Neural cell (in vitro differentiated cells): ENCODE data around the gene KRAS. TPM values are rescaled to one million over a fixed set of nuclear protein-coding genes. Genes with fewer than 3 reads are reported as not detected.

Experiments
- H2AFZ ChIP-seq: fragments of 200-600, 300-800 bp; sonication (generic), shearing (Covaris generic); 2 replicates; pipeline ENCODE4 v1.6.0; 2014; ENCODE audit warnings: low read depth, mild to moderate bottlenecking, antibody characterized with exemption, low read length, moderate library complexity
- H3F3A ChIP-seq: fragments of 200-600 bp; shearing (Covaris generic); 2 replicates; pipeline ENCODE4 v1.6.1; 2016; ENCODE audit warnings: mild to moderate bottlenecking, moderate library complexity, mixed read lengths, antibody characterized with exemption, low read length; ENCODE audit not compliant: insufficient read depth, poor library complexity, severe bottlenecking
- H3K27ac ChIP-seq: fragments of 200-600, 300-800 bp; sonication (generic), shearing (Covaris generic); 2 replicates; pipeline ENCODE4 v1.5.1; 2014; ENCODE audit warnings: mild to moderate bottlenecking, low read length, moderate library complexity
- H3K27me3 ChIP-seq: fragments of 300-800, 200-600 bp; sonication (generic), shearing (Covaris generic); 2 replicates; pipeline ENCODE4 v1.6.0; 2014; ENCODE audit warnings: mild to moderate bottlenecking, low read depth, low read length, moderate library complexity; ENCODE audit not compliant: insufficient read depth
- H3K36me3 ChIP-seq: fragments of 300-800, 200-600 bp; sonication (generic), shearing (Covaris generic); 2 replicates; pipeline ENCODE4 v1.5.1; 2014; ENCODE audit warnings: mild to moderate bottlenecking, antibody characterized with exemption, low read length, moderate library complexity; ENCODE audit not compliant: insufficient read depth
- H3K4me2 ChIP-seq: fragments of 300-800, 200-600 bp; sonication (generic), shearing (Covaris generic); 2 replicates; pipeline ENCODE4 v1.6.0; 2014; ENCODE audit warnings: mild to moderate bottlenecking, low read length
- H3K4me3 ChIP-seq: fragments of 300-800, 200-600 bp; sonication (generic), shearing (Covaris generic); 2 replicates; pipeline ENCODE4 v1.5.1; 2014; ENCODE audit warnings: mild to moderate bottlenecking, low read length, moderate library complexity
- H3K79me2 ChIP-seq: fragments of 200-600 bp; shearing (Covaris generic); replicated peaks from 2 replicates; pipeline ENCODE4 v1.6.0; 2014; ENCODE audit warnings: mild to moderate bottlenecking, low read length, moderate library complexity; ENCODE audit not compliant: insufficient read depth
- H3K9ac ChIP-seq: fragments of 300-800, 200-600 bp; sonication (generic), shearing (Covaris generic); 2 replicates; pipeline ENCODE4 v1.6.1; 2016; ENCODE audit warnings: mild to moderate bottlenecking, low read length, mixed read lengths
- H3K9me2 ChIP-seq: fragments of 200-600 bp; shearing (Covaris generic); 2 replicates; pipeline ENCODE4 v1.6.1; 2016; ENCODE audit warnings: mild to moderate bottlenecking, low read length, mixed read lengths; ENCODE audit not compliant: insufficient read depth
- H3K9me3 ChIP-seq: fragments of 200-600, 300-800 bp; sonication (generic), shearing (Covaris generic); 2 replicates; pipeline ENCODE4 v1.6.1; 2016; ENCODE audit warnings: mild to moderate bottlenecking, mixed run types, low read length, moderate library complexity, mixed read lengths
- H4K20me1 ChIP-seq: fragments of 200-600 bp; shearing (Covaris generic); 2 replicates; pipeline ENCODE4 v1.6.1; 2016; ENCODE audit warnings: mild to moderate bottlenecking, mixed run types; ENCODE audit not compliant: insufficient read depth
- CTCF ChIP-seq: fragments of 450-650 bp; IDR thresholded peaks from 2 replicates; pipeline ENCODE4 v1.5.1; 2014; ENCODE audit warnings: antibody characterized with exemption, mild to moderate bottlenecking, moderate library complexity; ENCODE audit not compliant: poor library complexity, severe bottlenecking
- EP300 ChIP-seq: fragments of 450-650 bp; conservative IDR thresholded peaks from 2 replicates; pipeline ENCODE4 v1.6.1; 2014; ENCODE audit warnings: antibody characterized with exemption, mild to moderate bottlenecking, moderate library complexity; ENCODE audit not compliant: poor library complexity, severe bottlenecking
- EZH2 ChIP-seq: fragments of 200-600, 300-800 bp; shearing (Covaris generic), sonication (generic); IDR thresholded peaks from 2 replicates; pipeline ENCODE4 v1.6.1; 2014; ENCODE audit warnings: antibody characterized with exemption, low read length, borderline replicate concordance, mild to moderate bottlenecking; ENCODE audit not compliant: insufficient read depth, poor library complexity, severe bottlenecking
- MXI1 ChIP-seq: fragments of 450-650 bp; conservative IDR thresholded peaks from 2 replicates; pipeline ENCODE4 v1.6.1; 2014; ENCODE audit warnings: antibody characterized with exemption, mild to moderate bottlenecking; ENCODE audit not compliant: poor library complexity, severe bottlenecking
- POLR2AphosphoS5 ChIP-seq: IDR thresholded peaks from 2 replicates; pipeline ENCODE4 v1.6.1; 2012
- RAD21 ChIP-seq: fragments of 450-650 bp; conservative IDR thresholded peaks from 2 replicates; pipeline ENCODE4 v1.6.1; 2014; ENCODE audit warnings: antibody characterized with exemption, mild to moderate bottlenecking, moderate library complexity
- SMC3 ChIP-seq: fragments of 450-650 bp; conservative IDR thresholded peaks from 2 replicates; pipeline ENCODE4 v1.6.1; 2014; ENCODE audit warnings: antibody characterized with exemption, mild to moderate bottlenecking, moderate library complexity; ENCODE audit not compliant: poor library complexity
- TAF1 ChIP-seq: IDR thresholded peaks from 2 replicates; pipeline ENCODE4 v1.6.1; 2012; ENCODE audit warnings: low read depth
- polyA plus RNA-seq: library from polyadenylated mRNA; depleted of rRNA; stranded (reverse); fragments of >200 nt; gene quantifications from 2 replicates; pipeline ENCODE4 v1.2.3, GENCODE V29; 2014
- TF ChIP-seq, protein P1 (sequence below): IDR thresholded peaks from 2 replicates; pipeline ENCODE4 v1.6.1; 2012; ENCODE audit warnings: borderline replicate concordance

Gene KRAS
- polyA plus RNA-seq, 1 donor from 2014 or later, result 34.7 TPM

DNA sequence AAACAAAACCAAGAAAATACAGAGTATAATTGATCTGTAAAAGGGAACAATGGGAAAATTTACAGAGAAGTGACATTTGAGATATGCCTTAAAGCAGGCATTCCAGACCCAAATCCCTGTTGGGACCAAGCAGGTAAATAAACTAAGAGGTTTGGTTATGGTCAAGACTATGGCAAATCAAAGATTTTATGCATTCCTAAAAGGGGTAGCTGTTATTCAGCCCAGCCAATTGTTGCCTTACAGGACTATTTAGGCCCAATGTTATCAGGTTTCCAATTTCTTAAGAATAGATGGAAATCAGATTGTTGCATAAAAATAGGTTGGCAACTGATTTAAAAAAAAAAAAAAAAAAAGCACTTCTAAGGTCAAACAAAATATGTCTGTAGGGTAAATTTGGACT is 61.1 kb downstream of the KRAS start:
- Histone ChIP-seq H3K9me2 (no peaks in the 10 kb centered on the region), H3K36me3 (no peaks in the 10 kb centered on the region), H3K4me2 (no peak overlapping the region), H4K20me1 (no peaks in the 10 kb centered on the region), H3F3A (no peaks in the 10 kb centered on the region), H3K9ac (no peak overlapping the region), H3K4me3 (no peak overlapping the region), H3K27ac (no peak overlapping the region), H3K79me2 (no peaks in the 10 kb centered on the region), H2AFZ (no peak overlapping the region), H3K9me3 (no peaks in the 10 kb centered on the region), H3K27me3 (no peaks in the 10 kb centered on the region)
- TF ChIP-seq MXI1 (no peak), TAF1 (no peak), POLR2AphosphoS5 (no peak), EP300 (no peak), CTCF (no peak), SMC3 (no peak), RAD21 (no peak), EZH2 (no peak)
- TF ChIP-seq, protein P1, sequence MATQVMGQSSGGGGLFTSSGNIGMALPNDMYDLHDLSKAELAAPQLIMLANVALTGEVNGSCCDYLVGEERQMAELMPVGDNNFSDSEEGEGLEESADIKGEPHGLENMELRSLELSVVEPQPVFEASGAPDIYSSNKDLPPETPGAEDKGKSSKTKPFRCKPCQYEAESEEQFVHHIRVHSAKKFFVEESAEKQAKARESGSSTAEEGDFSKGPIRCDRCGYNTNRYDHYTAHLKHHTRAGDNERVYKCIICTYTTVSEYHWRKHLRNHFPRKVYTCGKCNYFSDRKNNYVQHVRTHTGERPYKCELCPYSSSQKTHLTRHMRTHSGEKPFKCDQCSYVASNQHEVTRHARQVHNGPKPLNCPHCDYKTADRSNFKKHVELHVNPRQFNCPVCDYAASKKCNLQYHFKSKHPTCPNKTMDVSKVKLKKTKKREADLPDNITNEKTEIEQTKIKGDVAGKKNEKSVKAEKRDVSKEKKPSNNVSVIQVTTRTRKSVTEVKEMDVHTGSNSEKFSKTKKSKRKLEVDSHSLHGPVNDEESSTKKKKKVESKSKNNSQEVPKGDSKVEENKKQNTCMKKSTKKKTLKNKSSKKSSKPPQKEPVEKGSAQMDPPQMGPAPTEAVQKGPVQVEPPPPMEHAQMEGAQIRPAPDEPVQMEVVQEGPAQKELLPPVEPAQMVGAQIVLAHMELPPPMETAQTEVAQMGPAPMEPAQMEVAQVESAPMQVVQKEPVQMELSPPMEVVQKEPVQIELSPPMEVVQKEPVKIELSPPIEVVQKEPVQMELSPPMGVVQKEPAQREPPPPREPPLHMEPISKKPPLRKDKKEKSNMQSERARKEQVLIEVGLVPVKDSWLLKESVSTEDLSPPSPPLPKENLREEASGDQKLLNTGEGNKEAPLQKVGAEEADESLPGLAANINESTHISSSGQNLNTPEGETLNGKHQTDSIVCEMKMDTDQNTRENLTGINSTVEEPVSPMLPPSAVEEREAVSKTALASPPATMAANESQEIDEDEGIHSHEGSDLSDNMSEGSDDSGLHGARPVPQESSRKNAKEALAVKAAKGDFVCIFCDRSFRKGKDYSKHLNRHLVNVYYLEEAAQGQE, result no peak

- H3K79me2 ChIP-seq, result no peaks in the 10 kb centered on the region
- H3K9me3 ChIP-seq, result no peaks in the 10 kb centered on the region
- H3K27me3 ChIP-seq, result no peaks in the 10 kb centered on the region
- no peaks in the 10 kb centered on the region for H4K20me1 ChIP-seq
- H3K36me3 ChIP-seq, result no peaks in the 10 kb centered on the region
- H3F3A ChIP-seq, result no peaks in the 10 kb centered on the region
- H2AFZ ChIP-seq, result no peak overlapping the region
- no peak overlapping the region for H3K4me2 ChIP-seq
- no peak overlapping the region for H3K27ac ChIP-seq
- no peak overlapping the region for H3K4me3 ChIP-seq
- no peak overlapping the region for H3K9ac ChIP-seq
- TF ChIP-seq TAF1, result no peak
- H3K9me2 ChIP-seq, result no peaks in the 10 kb centered on the region
Measured at GRCh38 chr12:25187781-25188180, 62.9 kb downstream of the KRAS start.
